Measurements from ENCODE around the gene ADAM29. TPM values are rescaled to one million over a fixed set of nuclear protein-coding genes. Genes with fewer than 3 reads are reported as not detected.

ADAM29 gene
- total and polyA plus RNA-seq, 9 of the 15 experiments (the other 6 are each of a cell fraction or from before 2014, with no cell fraction given) = not detected

DNA sequence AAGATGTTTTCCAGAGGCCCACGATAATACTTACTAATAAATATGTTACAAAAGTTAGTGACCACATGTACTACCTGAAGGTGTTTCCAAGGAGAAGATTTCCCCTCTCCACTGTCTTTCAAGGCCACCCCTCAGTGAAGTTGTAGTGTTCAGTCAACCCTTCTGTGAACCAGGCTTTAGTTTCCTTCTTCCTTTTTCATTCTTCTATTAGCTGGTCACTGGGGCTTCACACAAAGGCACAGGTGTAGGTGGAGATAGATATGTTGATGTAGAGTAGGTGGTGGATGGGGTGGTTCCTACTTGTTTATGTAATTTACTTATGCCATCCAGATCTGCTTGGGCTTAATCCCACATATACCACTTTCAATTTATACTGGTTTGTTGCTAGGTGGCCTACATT lies 43.3 kb upstream of the ADAM29 start:
- no TSS peak for BruUV-seq (replicated peaks)
- CTCF ChIA-PET (ENCODE audit: low intra/inter-chr PET ratio) = no interaction called here
- H3K4me2 ChIP-seq (ENCODE audit: insufficient read depth, low read length) = no peak overlapping the region
- no peaks in the 10 kb centered on the region for H3K27me3 ChIP-seq (ENCODE audit: control insufficient read depth in 2 of 2, insufficient read depth in 2 of 2, low read length in 2 of 2)
- no peak for FAIRE-seq
- H3K4me3 ChIP-seq = no peak overlapping the region
- TF ChIP-seq, protein P1, sequence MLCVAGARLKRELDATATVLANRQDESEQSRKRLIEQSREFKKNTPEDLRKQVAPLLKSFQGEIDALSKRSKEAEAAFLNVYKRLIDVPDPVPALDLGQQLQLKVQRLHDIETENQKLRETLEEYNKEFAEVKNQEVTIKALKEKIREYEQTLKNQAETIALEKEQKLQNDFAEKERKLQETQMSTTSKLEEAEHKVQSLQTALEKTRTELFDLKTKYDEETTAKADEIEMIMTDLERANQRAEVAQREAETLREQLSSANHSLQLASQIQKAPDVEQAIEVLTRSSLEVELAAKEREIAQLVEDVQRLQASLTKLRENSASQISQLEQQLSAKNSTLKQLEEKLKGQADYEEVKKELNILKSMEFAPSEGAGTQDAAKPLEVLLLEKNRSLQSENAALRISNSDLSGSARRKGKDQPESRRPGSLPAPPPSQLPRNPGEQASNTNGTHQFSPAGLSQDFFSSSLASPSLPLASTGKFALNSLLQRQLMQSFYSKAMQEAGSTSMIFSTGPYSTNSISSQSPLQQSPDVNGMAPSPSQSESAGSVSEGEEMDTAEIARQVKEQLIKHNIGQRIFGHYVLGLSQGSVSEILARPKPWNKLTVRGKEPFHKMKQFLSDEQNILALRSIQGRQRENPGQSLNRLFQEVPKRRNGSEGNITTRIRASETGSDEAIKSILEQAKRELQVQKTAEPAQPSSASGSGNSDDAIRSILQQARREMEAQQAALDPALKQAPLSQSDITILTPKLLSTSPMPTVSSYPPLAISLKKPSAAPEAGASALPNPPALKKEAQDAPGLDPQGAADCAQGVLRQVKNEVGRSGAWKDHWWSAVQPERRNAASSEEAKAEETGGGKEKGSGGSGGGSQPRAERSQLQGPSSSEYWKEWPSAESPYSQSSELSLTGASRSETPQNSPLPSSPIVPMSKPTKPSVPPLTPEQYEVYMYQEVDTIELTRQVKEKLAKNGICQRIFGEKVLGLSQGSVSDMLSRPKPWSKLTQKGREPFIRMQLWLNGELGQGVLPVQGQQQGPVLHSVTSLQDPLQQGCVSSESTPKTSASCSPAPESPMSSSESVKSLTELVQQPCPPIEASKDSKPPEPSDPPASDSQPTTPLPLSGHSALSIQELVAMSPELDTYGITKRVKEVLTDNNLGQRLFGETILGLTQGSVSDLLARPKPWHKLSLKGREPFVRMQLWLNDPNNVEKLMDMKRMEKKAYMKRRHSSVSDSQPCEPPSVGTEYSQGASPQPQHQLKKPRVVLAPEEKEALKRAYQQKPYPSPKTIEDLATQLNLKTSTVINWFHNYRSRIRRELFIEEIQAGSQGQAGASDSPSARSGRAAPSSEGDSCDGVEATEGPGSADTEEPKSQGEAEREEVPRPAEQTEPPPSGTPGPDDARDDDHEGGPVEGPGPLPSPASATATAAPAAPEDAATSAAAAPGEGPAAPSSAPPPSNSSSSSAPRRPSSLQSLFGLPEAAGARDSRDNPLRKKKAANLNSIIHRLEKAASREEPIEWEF (CRISPR knock-in tag; IDR thresholded peaks at IDR 0.05) = no peak
- TF ChIP-seq, protein P2, sequence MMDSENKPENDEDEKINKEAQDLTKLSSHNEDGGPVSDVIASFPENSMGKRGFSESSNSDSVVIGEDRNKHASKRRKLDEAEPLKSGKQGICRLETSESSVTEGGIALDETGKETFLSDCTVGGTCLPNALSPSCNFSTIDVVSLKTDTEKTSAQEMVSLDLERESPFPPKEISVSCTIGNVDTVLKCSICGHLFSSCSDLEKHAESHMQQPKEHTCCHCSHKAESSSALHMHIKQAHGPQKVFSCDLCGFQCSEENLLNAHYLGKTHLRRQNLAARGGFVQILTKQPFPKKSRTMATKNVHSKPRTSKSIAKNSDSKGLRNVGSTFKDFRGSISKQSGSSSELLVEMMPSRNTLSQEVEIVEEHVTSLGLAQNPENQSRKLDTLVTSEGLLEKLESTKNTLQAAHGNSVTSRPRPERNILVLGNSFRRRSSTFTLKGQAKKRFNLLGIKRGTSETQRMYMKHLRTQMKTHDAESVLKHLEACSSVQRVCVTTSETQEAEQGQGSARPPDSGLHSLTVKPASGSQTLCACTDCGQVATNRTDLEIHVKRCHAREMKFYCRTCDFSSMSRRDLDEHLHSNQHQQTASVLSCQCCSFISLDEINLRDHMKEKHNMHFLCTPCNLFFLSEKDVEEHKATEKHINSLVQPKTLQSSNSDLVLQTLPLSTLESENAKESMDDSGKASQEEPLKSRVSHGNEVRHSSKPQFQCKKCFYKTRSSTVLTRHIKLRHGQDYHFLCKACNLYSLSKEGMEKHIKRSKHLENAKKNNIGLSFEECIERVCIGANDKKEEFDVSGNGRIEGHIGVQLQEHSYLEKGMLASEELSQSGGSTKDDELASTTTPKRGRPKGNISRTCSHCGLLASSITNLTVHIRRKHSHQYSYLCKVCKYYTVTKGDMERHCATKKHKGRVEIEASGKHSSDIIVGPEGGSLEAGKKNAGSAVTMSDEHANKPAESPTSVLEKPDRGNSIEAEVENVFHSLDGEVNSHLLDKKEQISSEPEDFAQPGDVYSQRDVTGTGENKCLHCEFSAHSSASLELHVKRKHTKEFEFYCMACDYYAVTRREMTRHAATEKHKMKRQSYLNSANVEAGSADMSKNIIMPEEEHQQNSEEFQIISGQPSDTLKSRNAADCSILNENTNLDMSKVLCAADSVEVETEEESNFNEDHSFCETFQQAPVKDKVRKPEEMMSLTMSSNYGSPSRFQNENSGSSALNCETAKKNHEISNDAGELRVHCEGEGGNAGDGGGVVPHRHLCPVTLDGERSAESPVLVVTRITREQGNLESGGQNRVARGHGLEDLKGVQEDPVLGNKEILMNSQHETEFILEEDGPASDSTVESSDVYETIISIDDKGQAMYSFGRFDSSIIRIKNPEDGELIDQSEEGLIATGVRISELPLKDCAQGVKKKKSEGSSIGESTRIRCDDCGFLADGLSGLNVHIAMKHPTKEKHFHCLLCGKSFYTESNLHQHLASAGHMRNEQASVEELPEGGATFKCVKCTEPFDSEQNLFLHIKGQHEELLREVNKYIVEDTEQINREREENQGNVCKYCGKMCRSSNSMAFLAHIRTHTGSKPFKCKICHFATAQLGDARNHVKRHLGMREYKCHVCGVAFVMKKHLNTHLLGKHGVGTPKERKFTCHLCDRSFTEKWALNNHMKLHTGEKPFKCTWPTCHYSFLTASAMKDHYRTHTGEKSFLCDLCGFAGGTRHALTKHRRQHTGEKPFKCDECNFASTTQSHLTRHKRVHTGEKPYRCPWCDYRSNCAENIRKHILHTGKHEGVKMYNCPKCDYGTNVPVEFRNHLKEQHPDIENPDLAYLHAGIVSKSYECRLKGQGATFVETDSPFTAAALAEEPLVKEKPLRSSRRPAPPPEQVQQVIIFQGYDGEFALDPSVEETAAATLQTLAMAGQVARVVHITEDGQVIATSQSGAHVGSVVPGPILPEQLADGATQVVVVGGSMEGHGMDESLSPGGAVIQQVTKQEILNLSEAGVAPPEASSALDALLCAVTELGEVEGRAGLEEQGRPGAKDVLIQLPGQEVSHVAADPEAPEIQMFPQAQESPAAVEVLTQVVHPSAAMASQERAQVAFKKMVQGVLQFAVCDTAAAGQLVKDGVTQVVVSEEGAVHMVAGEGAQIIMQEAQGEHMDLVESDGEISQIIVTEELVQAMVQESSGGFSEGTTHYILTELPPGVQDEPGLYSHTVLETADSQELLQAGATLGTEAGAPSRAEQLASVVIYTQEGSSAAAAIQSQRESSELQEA (IDR thresholded peaks at IDR 0.05; ENCODE audit: low read depth) = no peak
- 0% methylated on average over 1 of the region's 1 CpG for WGBS (ENCODE audit: insufficient coverage, low coverage, missing lambda C conversion rate)
- no peaks in the 10 kb centered on the region for H3K9me1 ChIP-seq (ENCODE audit: control insufficient read depth, insufficient read depth, low read length)
- H3K36me3 ChIP-seq (ENCODE audit: control insufficient read depth, insufficient read depth, low read length) = no peaks in the 10 kb centered on the region
- H3K9me3 ChIP-seq (replicated peaks; ENCODE audit: control insufficient read depth, insufficient read depth, low read depth, low read length) = no peaks in the 10 kb centered on the region
- POLR2A ChIA-PET = no interaction called here
- H3K9ac ChIP-seq (ENCODE audit: insufficient read depth in 1 of 2, low read depth in 2 of 2, low read length in 2 of 2) = no peak overlapping the region
- no peak overlapping the region for H2AFZ ChIP-seq (ENCODE audit: low read depth, low read length)
- no peaks in the 10 kb centered on the region for H3K4me1 ChIP-seq (replicated peaks in 1 of 2; ENCODE audit: control insufficient read depth in 2 of 2, insufficient read depth in 2 of 2, low read length in 2 of 2)
- no peak for ATAC-seq
- intact Hi-C loops (cut with micrococcal nuclease) = loop anchor here (10.0 kb wide), 1 partner anchor 660 kb away; no protein-coding TSS in a partner anchor
- no peaks in the 10 kb centered on the region for H4K20me1 ChIP-seq (replicated peaks; ENCODE audit: control insufficient read depth, insufficient read depth, low read length)
- no peaks in the 10 kb centered on the region for H3K79me2 ChIP-seq (ENCODE audit: control insufficient read depth, insufficient read depth, low read length)
- in situ Hi-C loops (cut with MboI) = no loop called here
- no peak for DNase-seq (ENCODE audit: extremely low read depth in 1 of 4, low spot score in 3 of 4)
- no peak overlapping the region for H3K27ac ChIP-seq (ENCODE audit: extremely low read depth, low read depth, low read length)
